ENCODE data around the gene SPDEF.

Gene SPDEF

DNA sequence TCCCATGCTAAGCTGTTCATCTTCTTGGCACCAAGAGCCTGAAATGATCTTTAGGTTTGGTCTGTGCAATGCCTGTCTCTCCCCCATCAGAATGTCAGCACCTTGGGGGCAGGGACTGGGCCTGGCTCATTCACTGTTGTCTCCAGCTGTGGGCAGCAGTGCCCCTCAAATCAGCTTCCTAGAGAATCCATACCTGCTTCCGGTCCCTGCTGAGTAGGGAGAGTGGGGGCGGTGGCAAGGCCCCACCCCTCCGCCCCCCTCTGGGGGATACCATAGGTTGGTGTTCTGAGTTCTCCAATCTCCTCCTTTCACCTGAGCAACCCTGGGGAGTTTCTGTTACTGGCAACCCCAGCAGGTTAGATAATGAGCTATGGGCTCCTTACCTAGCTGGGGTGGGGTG, 19.2 kb upstream of the SPDEF start:
- TF ChIP-seq, protein P1, sequence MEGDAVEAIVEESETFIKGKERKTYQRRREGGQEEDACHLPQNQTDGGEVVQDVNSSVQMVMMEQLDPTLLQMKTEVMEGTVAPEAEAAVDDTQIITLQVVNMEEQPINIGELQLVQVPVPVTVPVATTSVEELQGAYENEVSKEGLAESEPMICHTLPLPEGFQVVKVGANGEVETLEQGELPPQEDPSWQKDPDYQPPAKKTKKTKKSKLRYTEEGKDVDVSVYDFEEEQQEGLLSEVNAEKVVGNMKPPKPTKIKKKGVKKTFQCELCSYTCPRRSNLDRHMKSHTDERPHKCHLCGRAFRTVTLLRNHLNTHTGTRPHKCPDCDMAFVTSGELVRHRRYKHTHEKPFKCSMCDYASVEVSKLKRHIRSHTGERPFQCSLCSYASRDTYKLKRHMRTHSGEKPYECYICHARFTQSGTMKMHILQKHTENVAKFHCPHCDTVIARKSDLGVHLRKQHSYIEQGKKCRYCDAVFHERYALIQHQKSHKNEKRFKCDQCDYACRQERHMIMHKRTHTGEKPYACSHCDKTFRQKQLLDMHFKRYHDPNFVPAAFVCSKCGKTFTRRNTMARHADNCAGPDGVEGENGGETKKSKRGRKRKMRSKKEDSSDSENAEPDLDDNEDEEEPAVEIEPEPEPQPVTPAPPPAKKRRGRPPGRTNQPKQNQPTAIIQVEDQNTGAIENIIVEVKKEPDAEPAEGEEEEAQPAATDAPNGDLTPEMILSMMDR (IDR thresholded peaks at IDR 0.05; ENCODE audit: insufficient read depth, low read depth, low read length, missing control alignments): no peak
- no peak overlapping the region for H3K4me3 ChIP-seq (ENCODE audit: low read depth, low read length)
- DNase-seq (ENCODE audit: low read depth): no peak

DNA sequence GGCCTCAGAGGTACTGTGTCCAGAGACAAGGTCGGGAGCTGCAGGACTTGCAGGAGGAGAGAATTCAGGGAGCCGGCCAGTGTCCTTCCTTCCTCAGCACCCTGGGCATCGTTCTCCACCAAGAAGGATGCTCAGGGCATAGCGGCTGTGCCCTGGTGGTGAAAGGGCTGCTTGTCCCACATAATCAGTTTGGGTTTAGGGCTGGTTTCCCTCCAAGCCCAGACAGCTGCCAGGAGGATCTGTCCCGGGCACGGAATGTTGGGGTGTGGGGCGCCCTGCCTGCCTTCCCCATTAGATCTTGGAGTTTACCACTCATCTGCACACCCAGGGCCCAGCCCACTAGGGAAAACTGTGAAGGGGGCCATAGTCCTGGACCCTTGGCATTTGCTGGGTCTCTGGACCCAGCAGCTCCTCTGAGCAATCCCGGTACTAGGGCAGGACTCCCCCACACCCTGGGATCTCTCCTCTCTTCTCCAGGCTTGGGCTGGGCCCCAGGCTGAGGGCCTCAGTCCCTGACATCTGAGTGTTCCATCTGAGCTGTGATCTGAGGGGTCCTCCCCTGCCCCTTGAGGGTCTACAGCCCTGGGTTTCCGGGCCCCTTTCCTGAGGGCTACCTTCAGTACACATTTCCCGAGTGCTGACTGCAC, 18.6 kb upstream of the SPDEF start:
- H3K4me3 ChIP-seq (ENCODE audit: low read depth, low read length): no peak overlapping the region
- TF ChIP-seq, protein P1 (IDR thresholded peaks at IDR 0.05; ENCODE audit: insufficient read depth, low read depth, low read length, missing control alignments): no peak
- DNase-seq (ENCODE audit: low read depth): no peak

DNA sequence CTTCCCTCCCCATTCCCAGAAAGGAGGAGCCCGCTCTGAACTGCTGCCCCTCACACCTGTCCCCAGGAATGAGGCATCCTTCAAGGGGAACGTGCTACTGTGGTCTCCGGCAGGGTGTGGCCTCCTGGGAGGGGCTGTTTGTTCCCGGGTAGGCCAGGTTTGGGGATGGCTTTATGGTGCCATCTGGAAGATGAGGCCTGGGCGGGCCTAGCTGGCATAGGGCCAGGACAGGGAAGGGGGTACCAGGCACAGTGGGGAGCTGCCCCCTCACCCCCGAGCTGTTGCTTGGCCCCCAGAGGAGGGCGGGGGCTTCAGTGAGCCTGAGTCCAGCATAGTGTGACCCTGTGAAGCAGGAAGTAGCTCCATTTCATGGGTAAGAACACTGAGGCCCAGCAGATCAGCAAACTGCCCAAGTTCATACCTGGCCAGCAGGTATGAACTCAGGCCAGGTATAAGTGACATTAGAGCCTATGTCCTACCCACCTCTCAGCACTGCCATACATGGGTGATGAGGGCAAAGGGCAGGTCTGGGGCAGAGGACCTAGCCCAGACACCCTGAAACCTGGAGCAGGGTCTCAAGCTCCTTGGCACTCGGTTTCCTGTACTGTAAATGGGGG, 17.5 kb upstream of the SPDEF start:
- TF ChIP-seq, protein P1 (IDR thresholded peaks at IDR 0.05; ENCODE audit: insufficient read depth, low read depth, low read length, missing control alignments): no peak
- DNase-seq (ENCODE audit: low read depth): no peak
- H3K4me3 ChIP-seq (ENCODE audit: low read depth, low read length): no peak overlapping the region

- no peak for DNase-seq (ENCODE audit: low read depth)
- H3K4me3 ChIP-seq (ENCODE audit: low read depth, low read length): no peak overlapping the region
- TF ChIP-seq, protein P1 (IDR thresholded peaks at IDR 0.05; ENCODE audit: insufficient read depth, low read depth, low read length, missing control alignments): no peak
These were observed 16.5 kb upstream of the SPDEF start for GRCh38 chr6:34572585-34572984.

DNA sequence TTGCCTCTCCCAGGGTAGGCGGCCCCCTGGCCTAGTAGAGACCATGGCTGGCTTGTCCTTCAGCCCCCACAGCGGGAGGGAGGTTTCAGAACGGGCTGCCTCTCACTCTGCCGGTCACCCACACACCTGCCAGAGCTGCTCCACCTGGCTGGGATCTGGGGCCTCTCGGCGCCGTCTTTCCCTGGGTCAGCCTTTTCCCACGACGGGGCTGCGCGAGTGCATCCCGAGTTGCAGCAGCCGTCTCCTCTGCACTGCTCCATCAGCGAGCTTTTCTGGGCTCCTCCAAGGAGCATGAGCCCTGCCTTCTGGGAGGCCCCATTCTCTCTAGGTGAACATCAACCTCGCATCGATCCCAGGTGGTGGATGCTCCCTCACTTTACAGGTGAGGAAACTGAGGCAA, 15.9 kb upstream of the SPDEF start:
- H3K4me3 ChIP-seq (ENCODE audit: low read depth, low read length): no peak overlapping the region
- no peak for DNase-seq (ENCODE audit: low read depth)
- TF ChIP-seq, protein P1 (IDR thresholded peaks at IDR 0.05; ENCODE audit: insufficient read depth, low read depth, low read length, missing control alignments): no peak

GRCh38 chr6:34571388-34571787, 15.3 kb upstream of the SPDEF start:
- no peak for DNase-seq (ENCODE audit: low read depth)
- TF ChIP-seq, protein P1 (IDR thresholded peaks at IDR 0.05; ENCODE audit: insufficient read depth, low read depth, low read length, missing control alignments): no peak
- no peak overlapping the region for H3K4me3 ChIP-seq (ENCODE audit: low read depth, low read length)
